Measurements from ENCODE around the gene MATCAP1.

Gene MATCAP1

DNA sequence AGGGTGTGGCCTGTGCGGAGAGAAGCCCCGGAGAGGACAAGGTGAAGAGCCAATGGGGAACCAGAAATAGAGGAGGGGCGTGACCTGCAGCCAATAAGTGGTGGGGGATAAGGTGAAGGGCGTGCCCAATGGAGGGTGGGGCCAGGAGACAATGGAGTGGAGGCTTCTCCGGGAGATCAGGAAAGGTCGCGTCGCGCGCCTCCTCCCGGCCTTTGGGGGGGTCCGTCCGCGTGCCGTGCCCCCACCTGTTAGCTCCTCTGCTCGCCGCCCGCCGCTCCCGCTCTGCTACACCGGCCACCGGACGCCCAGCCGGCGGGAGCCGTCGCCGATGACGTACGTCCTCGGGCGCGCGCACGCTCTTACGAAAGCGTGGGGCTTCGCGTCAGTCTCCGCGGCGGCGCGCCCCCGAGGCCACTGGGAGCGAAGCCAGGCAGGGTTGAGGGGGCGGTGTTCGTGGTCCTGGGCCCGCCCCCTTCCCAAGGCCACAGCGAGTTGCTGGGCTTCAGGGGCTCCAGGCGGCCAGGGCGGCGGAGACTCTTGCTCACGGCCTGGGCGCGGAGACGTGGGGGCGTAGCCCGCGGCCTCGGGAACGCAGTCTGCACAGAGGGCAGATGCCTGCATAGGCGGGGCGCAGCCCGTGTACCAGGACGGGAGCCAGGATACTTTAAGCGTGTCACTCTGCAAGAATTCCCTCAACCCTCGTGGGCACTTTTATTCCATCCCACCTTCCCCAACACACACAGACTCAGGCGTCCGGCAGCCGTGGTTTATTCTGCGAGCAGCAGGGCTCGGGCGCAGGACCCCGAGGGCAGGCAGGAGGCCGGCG is at the start of gene MATCAP1:
MATCAP1 (minus strand) TSS at position 337 of the 826 bp plus-strand sequence. CDS start 3,353 bp downstream, outside the sequence.
- in situ Hi-C loops (cut with HindIII; ENCODE audit: low sequenced_read_pairs): no loop called here

GRCh38 chr16:67230809-67231660 is 47.3 kb upstream of the MATCAP1 start:
- in situ Hi-C loops (cut with HindIII; ENCODE audit: low sequenced_read_pairs): no loop called here

DNA sequence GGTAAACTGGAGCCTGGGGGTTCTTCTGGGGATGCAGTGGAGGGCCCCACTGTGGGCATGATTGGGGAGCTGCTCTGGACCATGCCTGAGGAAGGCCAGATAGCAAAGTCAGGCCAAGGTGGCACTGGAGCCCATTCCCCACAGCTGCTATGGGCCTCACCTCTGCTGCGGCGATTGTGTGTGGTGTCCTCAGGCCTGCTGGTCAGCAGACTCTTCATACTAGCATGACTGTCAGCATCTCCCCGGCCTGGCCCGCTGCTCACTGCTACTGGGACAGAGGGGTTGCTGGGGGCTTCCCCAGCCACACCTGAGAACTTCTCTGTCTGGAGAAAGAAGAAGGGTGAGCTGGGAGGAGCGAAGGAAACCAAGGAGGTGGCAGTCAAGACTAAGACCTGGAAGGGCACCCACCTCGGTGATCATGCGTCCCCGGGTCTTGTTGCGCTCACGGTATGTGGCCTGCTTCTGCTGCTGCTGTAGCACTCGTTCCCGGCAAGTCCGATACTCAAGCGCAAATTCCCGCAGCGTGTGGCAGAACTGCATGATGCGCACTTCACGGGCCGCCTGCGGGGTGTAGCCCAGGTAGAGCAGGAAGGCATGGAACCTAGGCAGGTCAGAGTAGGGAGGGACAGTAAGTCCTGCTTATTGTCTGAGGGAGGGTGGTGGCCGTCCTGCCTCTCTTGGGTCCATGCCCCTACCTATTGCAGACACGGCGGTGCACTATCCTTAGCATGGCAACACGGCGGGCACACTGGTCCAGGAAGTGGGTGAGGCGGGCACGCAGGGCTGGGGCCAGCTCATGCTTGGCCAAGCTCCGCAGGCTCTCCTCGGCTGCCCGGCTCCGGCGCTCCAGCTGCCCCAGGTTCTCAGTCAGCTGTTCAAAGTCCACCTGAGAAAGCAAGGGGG is 46.4 kb upstream of the MATCAP1 start:
- in situ Hi-C loops (cut with HindIII; ENCODE audit: low sequenced_read_pairs): no loop called here

GRCh38 chr16:67228905-67229304 is 45.1 kb upstream of the MATCAP1 start:
- in situ Hi-C loops (cut with HindIII; ENCODE audit: low sequenced_read_pairs): no loop called here

- in situ Hi-C loops (cut with HindIII; ENCODE audit: low sequenced_read_pairs): no loop called here
Observed at GRCh38 chr16:67228034-67228785, 44.4 kb upstream of the MATCAP1 start.

DNA sequence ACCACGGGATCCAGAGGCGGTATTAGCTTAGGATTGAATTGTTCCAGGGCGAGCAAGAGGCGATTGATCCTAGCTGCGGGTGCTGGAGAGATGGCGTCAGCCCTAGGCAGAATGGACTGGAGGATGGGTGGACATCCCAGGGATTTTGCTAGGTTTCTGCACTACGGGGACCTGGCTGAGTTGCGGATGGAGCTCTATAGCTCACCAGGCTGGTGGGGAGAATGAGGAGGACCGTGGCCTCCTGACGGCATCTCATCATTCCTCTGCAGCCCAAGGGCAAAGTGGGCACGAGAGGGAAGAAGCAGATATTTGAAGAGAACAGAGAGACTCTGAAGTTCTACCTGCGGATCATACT is 43.8 kb upstream of the MATCAP1 start:
- in situ Hi-C loops (cut with HindIII; ENCODE audit: low sequenced_read_pairs): no loop called here

GRCh38 chr16:67226804-67227566 is 43.2 kb upstream of the MATCAP1 start, which contains the start of gene TMEM208:
TSS of gene TMEM208 (plus strand) at chr16:67227130. CDS start at chr16:67227219, 89 bp downstream.
- in situ Hi-C loops (cut with HindIII; ENCODE audit: low sequenced_read_pairs): no loop called here

DNA sequence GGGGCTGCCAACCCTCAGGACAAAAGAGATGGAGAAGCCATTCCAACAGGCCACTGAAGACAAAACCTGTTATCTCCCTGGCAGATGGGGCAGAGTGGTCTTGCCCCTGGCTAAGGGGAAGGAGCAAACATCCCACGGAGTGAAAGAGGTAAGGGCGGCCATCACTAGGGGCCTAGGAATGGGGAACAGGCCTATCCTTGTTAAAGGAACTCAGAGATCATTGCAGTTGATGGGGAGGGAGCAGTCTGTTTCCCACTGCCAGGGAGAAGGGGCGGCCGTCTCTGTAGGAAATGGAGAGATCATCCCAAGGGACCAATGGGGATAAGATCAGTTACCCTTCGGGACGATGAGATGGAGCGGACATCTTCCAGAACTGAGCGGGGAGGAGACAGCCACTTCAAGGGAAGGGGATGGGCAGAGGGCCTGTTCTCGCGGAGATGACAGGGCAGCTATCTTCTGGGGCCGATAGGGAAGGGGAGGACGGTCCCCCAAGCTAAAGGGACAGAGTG is 42.6 kb upstream of the MATCAP1 start:
- in situ Hi-C loops (cut with HindIII; ENCODE audit: low sequenced_read_pairs): no loop called here

- in situ Hi-C loops (cut with HindIII; ENCODE audit: low sequenced_read_pairs): no loop called here
Observed at GRCh38 chr16:67223992-67224391, 40.2 kb upstream of the MATCAP1 start.

DNA sequence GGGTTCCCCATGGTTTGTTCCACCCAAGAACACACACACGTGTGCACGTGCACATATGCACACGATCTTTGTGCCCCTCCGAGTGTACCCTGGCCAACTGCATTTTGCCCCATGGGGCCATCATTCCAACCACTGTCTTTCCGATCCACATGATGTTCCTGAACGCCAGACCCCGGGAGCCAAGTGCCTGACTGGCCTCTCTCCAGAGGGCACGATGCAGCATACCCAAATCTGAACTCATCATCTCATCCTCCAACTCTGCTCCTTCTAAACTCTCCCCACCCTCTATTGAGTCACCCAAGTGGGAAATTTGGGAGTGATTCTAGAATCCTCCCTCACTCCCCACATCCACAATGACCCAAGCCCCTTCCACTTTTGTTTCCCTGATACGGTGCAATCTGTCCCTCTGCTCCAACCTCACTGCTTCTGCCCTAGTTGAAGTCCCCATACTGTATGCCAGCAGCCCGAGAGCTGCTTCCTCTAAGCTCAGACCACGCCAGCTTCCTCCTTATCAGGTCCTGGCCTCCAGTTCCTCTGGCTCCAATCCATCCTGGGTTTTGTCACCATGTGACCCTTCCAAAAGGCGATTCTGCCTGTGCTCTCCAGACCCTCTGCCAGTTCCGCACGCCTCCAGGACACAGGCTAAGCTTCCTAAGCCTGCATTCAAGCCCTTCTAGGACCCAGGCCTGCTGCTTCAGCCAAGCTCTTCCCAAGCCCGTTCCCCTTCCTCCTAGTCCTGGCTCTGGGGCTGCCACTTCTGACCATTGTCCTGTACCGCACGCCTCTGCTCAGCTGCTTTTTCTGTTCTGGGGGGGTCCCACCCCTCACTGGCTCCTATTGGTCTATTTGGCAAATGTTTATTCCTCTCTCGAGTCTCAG is 33.1 kb upstream of the MATCAP1 start:
- in situ Hi-C loops (cut with HindIII; ENCODE audit: low sequenced_read_pairs): loop anchor here (5.0 kb wide), 2 partner anchors 45 to 85 kb away; no protein-coding TSS in a partner anchor

- in situ Hi-C loops (cut with HindIII; ENCODE audit: low sequenced_read_pairs): loop anchor here (5.0 kb wide), 2 partner anchors 47 to 83 kb away; no protein-coding TSS in a partner anchor
Observed at GRCh38 chr16:67215706-67216105, 31.9 kb upstream of the MATCAP1 start.

GRCh38 chr16:67213197-67214019 is 29.6 kb upstream of the MATCAP1 start:
- in situ Hi-C loops (cut with HindIII; ENCODE audit: low sequenced_read_pairs): no loop called here

DNA sequence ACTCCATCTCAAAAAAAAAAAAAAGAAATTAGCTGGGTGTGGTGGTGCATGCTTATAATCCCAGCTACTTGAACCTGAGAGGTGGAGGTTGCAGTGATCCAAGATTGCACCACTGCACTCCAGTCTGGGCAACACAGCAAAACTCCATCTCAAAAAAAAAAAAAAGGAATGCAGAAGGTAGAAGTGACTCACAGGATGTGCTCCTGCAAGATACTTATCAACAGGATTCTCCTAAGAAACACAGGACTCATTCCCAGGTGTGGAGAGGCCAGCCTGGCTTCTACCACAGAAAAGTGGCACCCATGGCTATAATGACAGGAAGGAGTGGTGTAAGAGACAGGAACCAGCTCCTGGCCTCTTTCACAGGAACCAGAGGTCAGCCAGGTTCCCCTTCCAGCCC is 29.0 kb upstream of the MATCAP1 start:
- in situ Hi-C loops (cut with HindIII; ENCODE audit: low sequenced_read_pairs): no loop called here

- in situ Hi-C loops (cut with HindIII; ENCODE audit: low sequenced_read_pairs): no loop called here
Observed at GRCh38 chr16:67211674-67212073, 27.9 kb upstream of the MATCAP1 start.

- in situ Hi-C loops (cut with HindIII; ENCODE audit: low sequenced_read_pairs): no loop called here
Observed at GRCh38 chr16:67210069-67210937, 26.5 kb upstream of the MATCAP1 start.

- in situ Hi-C loops (cut with HindIII; ENCODE audit: low sequenced_read_pairs): no loop called here
Observed at GRCh38 chr16:67209565-67209964, 25.8 kb upstream of the MATCAP1 start.

All from endothelial cell of hepatic sinusoid (primary cell).